Ramos (cell line): ENCODE measurements around the gene SPEF1.

ENCODE experiments used
- in situ Hi-C: fragments of 300-500 bp; cut with MboI; formaldehyde crosslinking; loops from one replicate; pipeline ENCODE4 v1.14.3; 2022; ENCODE audit warnings: low sequenced_read_pairs; ENCODE audit not compliant: unreplicated experiment

Gene SPEF1

DNA sequence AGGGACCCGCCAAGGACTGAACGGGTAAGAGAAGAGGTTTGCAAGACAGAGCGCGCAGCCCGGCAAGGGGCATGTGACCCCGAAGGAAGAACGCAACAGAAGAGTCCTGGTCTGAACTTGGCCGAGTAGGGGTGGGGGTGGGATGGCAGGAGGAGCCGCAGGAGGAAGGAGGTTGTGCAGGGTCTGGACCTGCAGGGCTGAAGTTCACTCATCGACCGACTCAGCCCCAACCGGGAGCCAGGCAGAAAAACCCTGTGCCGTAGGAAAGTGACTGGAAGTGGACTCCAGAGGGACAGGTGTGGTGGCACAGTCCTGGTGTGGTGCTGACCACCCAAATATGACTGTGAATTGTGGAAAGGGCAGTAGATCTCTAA lies 28.9 kb downstream of the SPEF1 start:
- in situ Hi-C loops = no loop called here

DNA sequence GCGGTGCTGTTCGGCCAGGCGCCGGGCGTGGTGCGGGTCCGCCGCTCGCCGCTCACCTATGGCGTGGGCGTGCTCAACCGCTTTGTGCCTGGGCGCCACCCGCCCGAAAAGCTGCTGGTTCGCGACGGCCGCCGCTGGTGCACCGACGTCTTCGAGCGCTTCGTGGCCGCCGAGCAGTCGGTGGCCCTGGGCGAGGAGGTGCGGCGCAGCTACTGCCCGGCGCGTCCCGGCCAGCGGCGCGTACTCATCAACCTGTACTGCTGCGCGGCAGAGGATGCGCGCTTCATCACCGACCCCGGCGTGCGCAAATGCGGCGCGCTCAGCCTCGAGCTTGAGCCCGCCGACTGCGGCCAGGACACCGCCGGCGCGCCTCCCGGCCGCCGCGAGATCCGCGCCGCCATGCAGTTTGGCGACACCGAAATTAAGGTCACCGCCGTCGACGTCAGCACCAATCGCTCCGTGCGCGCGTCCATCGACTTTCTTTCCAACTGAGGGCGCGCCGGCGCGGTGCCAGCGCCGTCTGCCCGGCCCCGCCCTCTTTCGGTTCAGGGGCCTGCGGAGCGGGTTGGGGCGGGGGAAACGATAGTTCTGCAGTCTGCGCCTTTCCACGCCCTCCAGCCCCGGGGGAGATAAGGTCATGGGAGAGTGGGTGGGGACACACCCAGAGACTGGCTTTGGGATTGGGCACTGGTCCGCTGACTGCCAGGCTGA lies 29.4 kb downstream of the SPEF1 start:
- in situ Hi-C loops = no loop called here

DNA sequence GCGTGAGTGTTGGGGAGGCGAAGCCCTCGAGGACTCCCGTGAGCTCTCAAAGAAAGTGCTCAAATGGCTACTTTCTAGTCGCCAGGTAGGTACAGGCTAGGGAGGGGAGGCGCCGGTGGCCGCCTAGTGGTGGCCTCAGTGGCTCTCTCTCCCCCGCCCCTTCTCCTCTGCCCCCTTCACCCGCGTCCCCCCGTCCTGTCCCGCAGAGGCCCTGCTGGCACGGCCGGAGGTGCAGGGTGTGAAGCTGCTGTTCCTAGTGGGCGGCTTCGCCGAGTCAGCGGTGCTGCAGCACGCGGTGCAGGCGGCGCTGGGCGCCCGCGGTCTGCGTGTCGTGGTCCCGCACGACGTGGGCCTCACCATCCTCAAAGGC lies 30.0 kb downstream of the SPEF1 start:
- in situ Hi-C loops = no loop called here

DNA sequence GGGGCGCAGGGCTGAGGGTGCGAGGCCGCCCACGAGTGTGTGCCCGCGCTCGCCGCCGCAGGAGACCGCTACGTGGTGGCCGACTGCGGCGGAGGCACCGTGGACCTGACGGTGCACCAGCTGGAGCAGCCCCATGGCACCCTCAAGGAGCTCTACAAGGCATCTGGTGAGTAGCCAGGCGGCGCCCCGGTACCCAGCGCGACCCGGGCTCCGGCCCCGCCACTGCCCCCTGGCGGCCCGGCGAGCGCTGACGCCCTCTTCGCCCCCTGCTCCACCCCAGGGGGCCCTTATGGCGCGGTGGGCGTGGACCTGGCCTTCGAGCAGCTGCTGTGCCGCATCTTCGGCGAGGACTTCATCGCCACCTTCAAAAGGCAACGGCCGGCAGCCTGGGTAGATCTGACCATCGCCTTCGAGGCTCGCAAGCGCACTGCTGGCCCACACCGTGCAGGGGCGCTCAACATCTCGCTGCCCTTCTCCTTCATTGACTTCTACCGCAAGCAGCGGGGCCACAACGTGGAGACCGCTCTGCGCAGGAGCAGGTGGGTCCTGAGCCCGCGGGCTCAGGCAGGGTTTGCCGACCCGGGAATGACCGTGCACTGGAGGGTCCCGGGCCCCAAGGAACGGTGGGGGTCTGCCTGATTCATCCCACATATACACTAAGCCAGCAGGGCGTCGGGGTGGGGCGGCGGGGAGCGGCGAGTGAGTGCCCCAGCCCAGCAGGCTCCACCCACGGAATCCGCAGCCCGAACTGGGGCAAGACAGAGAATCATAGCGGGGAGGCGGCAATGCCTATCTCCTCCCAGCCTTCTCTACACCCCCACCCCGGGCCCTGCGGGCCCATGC lies 31.3 kb downstream of the SPEF1 start:
- in situ Hi-C loops = no loop called here

DNA sequence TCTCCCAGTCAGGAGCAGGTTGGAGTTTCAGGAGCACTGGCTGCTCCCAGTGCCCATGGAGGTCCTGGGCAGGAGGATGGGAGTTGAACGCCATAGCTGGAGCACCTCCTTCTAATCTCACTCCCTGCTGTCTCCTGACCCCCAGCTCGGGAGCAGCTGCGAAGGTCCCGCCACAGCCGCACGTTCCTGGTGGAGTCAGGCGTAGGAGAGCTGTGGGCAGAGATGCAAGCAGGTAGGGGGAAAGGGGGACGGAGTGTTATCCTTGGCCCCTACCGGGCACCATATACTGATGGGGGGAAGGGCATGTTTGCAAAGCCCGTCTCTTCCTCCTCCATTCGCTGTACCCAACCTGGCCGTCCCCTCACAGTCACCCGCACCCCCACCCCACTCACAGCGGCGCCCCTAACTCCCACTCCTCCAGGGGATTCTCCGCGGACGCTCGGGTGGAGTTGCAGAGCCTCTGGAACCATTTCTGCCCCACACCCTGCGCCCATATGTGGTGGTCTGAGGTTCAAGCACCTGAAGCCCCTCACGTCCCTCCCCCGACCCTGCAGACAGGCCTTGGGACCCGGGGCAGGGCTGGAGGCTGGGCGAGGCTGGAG lies 32.1 kb downstream of the SPEF1 start:
- in situ Hi-C loops = no loop called here

DNA sequence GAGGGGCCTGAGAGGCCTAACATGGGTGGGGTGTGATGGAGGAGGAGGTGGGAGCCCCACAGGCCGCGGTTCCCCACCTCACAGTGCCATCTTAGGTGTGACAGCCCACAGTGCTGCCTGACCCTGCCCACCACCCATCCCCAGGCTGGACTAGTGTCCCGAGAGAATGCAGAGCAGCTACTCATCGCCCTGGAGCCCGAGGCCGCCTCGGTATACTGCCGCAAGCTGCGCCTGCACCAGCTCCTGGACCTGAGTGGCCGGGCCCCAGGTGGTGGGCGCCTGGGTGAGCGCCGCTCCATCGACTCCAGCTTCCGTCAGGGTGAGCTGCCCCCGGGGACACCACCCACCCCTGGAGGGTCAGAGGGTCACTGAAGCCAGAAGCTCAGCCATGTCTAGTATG lies 33.2 kb downstream of the SPEF1 start:
- in situ Hi-C loops = no loop called here

DNA sequence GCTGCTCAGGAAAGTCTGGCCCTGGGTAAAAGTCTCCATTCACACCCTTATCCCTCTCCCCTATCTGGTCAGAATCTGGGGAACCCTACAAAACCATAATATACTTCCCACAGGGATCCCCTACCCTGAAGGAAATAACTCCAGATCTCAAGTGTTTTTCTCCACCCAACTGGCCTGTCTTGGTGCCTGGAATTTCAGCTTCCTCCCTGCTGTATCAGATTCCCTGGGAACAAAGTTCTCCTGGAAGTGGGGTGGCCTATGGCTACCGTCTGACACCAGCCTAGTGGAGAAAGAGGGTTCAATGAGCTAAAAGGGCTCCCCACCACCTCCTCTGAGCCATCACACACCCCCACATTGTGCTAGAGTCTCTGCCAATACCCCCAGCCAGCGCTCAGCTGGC lies 33.8 kb downstream of the SPEF1 start:
- in situ Hi-C loops = no loop called here

DNA sequence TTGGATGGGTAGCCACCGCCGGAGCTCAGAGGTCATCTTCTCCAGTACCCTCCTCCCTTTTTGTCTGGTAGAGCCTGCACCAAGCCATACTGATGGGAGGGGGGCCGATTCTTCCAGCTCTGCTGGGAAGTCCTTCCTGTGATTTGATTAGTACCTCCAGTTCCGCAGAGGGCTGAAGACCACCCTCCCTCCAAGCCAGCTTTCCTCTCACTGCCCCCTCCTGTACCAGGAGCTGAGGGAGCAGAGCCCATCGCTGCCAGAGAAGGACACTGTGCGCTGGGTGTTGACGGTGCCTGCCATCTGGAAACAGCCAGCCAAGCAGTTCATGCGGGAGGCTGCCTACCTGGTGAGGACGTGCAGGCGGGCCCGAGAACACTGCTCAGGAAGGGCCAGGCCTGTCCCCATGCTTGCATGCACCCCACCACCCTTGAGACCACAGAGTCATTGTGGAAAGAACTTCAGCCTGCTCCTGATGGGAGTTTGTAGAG lies 35.5 kb downstream of the SPEF1 start:
- in situ Hi-C loops = no loop called here

DNA sequence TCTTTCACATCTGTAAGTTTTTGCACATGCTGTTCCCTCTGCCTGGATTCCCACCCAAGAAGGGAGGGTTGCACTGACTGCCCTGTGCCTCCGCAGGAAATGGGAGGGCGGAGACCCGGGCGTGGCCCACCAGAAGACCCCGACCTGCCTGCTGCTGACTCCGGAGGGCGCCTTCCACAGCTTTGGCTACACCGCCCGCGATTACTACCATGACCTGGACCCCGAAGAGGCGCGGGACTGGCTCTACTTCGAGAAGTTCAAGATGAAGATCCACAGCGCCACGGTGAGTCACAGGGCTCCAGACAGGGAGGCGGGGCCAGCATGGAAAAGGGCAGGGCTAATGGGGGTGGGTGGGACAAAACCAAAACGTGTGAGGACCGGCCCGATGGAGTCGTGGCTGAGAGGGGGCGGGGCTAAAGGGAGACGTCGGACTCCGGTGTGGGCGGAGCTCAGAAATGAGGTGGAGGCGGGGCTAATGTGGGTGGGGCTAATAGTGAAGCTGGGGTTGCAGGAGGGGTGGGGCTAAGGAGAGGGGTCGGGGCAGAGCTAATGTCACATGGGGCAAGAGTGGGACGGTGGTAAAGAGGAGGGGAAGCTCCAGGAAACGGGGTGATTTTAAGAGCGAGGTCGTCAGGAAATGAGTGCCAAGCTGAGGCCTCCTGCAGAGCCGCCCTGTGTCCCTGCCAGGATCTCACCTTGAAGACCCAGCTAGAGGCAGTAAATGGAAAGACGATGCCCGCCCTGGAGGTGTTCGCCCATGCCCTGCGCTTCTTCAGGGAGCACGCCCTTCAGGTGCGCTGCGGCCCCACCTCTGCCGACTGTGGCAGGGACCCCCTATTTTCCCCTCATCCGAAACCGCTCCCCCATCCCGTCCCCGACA lies 36.2 kb downstream of the SPEF1 start:
- in situ Hi-C loops = no loop called here

DNA sequence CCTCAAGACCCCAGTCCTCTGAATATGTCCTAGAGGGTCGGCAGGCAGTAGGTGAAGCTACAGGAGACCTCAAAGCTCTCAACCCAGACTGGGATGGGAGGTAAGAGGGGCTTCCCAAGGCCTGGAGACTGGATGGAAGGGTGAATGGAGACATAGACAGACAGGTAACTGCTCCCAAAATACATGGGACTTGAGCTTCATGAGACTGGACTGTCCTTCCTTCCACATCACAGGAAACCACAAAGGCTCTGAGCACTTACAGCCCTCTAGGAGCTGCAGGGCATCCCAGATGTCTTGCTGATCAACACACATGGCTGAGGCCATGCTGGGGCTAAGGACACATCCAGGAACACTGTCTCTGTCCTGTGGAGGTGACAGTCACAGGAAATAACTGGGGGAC lies 37.2 kb downstream of the SPEF1 start:
- in situ Hi-C loops = no loop called here

DNA sequence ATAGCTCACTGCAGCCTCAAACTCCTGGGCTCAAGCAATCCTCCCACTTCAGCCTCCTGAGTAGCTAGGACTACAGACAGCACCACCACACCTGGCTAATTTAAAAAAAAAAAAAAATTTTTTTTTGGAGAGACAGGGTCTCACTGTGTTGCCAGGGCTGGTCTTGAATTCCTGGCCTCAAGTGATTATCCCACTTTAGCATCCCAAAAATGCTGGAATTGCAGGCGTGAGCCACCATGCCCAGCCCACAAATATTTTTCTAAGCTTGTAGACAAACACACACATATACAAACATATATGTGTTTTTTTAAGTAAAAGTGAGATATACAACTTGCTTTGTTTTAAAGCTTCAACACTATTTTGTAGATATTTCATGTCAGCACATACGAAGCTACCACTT lies 38.0 kb downstream of the SPEF1 start:
- in situ Hi-C loops = no loop called here

DNA sequence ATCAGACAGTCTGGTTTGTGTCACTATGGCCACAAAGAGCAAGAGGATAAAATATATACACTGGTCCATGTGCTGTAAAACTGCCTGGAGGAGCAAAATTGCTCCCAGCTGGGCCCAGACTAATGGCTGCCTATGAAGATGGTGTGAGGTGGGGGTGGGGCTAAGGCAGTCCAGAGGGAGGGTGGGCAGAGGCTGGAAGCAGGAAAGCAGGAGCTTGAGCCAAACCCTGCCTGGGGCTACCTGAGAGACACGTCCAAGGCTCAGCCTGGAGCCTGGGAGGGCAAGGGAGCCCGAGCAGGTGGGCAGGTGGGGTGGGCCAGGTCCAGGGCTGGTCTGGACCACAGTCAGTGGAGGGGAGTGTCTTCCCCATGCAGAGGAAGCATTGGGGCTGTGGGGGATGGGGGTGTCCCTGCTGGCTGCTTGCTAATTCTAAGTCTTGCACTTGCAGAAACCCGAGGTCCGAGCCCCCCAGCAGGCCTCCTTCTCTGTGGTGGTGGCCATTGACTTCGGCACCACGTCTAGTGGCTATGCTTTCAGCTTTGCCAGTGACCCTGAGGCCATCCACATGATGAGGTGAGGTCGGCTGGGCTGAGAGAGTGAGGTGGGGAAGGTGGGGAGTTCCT lies 39.3 kb downstream of the SPEF1 start:
- in situ Hi-C loops = no loop called here

DNA sequence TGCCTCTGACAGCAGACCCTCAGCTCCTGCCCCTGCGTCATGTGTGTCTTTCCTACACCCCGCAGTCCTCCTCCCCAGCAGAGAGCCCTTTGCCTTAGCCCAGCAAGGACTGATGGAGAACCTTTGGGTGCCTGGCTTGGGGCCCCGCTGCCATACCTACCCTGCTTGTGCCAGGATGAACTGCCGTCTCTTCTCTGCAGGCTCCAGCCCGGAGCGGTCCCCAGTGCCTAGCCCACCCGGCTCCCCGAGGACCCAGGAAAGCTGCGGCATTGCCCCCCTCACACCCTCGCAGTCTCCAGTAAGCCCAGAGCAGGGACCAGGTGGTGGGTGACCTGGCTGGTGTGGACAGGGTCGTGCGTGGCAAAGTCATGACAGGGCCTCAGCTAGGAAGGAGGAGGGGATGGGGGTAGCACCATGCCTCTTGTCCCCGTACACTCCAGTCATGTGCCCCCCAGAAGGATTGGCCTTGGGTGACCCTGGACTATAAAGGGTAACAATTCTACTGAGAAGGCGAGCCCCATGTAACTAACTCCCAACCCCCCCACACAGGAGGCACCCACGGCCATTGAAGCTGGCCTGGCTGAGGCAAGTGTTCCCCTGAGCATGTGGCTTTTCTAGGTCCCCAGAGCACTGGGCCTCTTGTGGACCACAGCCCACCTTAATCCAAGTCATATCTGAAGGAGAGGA lies 40.5 kb downstream of the SPEF1 start:
- in situ Hi-C loops = no loop called here

DNA sequence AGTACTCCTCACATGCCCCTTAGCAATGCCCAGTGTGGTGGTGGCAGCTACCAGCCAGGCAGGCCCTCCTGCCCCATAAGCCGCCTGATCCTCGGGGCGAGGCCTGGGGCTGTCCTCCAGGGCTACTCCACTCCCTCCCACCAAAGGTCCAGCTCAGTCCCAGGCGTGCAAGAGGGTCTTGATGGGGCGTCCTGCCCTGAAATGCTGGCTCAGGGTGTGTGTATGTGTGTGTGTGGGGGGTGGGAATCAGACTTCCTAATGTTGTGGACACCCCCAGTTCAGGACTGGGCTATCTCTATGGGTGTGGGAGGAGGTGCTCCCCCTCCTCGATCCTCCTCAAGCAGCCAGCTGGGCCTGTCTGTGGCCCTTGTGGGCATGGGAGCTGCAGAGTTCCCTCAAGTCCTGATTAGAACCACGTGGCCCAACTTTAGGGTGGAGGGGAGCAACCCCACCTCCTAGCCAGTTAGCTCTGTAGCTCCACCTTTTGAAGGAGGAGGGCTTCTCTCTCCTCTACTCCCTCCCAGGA lies 41.3 kb downstream of the SPEF1 start:
- in situ Hi-C loops = no loop called here

DNA sequence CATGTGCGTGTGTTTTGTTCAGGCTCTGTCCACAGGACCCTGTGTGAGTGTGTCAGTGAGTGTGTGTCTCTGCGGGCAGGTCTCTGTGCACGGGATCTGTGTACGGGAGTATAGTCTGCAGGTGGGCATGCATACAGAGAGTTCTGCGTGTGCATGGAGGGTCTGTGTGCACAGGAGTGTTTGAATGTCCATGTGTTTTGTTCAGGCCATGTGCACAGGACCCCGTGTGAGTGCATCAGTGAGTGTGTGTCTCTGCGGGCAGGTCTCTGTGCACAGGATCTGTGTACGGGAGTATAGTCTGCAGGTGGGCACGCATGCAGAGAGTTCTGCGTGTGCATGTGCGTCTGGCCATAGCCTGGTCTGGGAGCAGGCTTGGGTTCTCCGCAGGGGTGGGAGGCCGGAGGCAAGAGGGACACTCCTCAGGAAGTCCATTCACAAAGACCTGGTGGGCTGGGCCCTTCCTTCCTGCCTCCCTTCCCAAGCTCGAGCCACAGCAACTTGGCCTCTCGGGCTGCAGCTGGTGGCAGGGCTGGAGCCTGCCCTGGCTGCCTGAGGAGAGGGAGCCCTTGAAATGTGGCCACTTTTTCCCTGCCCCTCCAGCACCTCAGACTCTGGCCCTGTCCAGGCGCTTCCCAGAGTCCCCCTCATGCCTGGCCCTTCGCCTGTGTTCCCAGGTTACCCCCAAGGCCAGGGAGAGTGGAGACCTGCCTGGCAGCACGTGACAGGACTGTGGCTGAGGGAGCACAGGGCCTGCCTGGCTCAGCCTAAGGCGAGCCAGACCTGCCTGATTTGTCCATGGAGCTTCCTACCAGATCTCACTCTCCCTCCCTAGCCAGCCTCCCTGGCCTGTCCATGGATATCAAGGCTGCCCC lies 42.0 kb downstream of the SPEF1 start:
- in situ Hi-C loops = no loop called here

DNA sequence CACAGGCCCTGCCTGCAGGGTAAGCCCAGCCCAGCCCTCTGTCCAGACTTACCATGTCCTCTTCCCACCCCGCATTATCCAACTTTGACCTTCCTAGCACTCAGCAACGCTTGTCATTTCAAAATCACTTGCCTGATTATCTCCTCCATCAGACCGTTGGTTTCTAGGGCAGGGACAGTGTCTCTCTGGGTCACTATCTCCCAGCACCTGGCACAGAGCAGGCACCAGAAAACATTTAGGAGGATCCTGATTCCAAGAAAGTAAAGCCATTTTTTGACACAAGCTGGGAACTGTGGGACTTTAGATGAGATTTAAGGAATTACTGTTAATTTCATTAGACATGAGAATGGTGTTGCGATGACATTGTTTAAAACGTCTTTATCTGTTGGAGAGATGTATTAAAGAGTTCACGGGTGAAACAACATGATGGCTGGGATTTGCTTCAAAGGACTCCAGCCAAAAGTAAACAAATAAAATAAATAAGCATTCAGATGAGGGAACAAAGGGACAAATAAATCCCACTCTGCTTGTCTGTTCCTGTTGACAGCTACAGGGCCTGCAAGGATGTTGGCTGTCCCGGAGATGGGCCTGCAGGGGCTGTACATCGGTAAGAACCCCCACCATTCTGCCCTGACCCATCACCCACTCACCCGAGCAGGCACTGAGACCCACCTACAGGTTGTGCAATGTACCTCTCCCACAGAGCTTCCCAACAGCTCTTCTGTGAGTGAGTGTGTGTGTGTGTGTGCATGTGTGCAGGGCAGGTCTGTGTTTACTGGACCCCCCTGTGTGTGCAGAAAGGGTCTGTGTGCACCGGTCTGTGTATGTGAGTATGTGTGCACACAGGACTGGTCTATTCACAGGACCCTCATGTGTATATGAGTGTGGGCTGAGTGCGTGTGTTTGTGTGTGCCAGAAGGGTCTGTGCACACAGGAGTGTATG lies 42.9 kb downstream of the SPEF1 start:
- in situ Hi-C loops = no loop called here

DNA sequence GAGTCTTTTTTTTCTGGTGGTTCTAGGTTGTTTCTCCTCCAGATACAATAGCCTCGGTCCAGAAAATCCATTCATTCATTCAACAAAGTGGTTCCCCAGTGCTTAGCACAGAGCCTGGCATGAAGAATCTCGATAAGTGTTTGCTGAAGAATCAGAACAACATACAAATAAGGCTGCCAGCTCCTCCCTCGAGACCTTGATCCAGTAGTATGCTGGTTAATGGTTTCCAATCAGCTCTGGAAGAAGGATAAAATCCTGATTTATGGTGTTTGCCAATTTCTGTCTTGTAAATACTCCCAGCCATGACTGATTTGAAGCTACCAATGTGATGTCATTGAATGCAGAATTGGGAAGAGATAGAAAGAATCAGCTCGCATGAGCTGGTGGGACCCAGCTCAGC lies 45.5 kb downstream of the SPEF1 start:
- in situ Hi-C loops = no loop called here
